ENCODE data around the gene MRPS18B. TPM values are rescaled to one million over a fixed set of nuclear protein-coding genes. Genes with fewer than 3 reads are reported as not detected.
A peak's percentile ranks its signal among the peaks of the same experiment; 100 is the strongest.
"Not testable (repeated sequence)": the region's sequence is repeated elsewhere in the genome, so short reads cannot be mapped to it uniquely, and the experiment has no call there.

MRPS18B gene
- total RNA-seq, 1 experiment from 2014 or later: 44.4 TPM

GRCh38 chr6:30597315-30598144 is 20.1 kb upstream of the MRPS18B start:
- H3K27me3 ChIP-seq (replicated peaks); H3K27ac ChIP-seq; H3K9me3 ChIP-seq (replicated peaks); H3K4me3 ChIP-seq; H3K4me1 ChIP-seq (replicated peaks): not testable (repeated sequence)
- peak; percentile 62 to 79 for DNase-seq (ENCODE audit: low read depth in 1 of 2, low spot score in 2 of 2)
- H3K36me3 ChIP-seq: peaks cover 63% of the 10 kb centered on the region

GRCh38 chr6:30598912-30599624 is 18.6 kb upstream of the MRPS18B start:
- Histone ChIP-seq H3K27me3 (replicated peaks) (no peaks in the 10 kb centered on the region), H3K4me3 (no peak overlapping the region), H3K4me1 (replicated peaks) (no peaks in the 10 kb centered on the region), H3K9me3 (replicated peaks) (no peaks in the 10 kb centered on the region), H3K27ac (no peak overlapping the region), H3K36me3 (peaks cover 69% of the 10 kb centered on the region)
- no peak for DNase-seq (ENCODE audit: low read depth in 1 of 2, low spot score in 2 of 2)

- no peaks in the 10 kb centered on the region for H3K4me1 ChIP-seq (replicated peaks)
- peaks cover 69% of the 10 kb centered on the region for H3K36me3 ChIP-seq
- no peak for DNase-seq (ENCODE audit: low read depth in 1 of 2, low spot score in 2 of 2)
- H3K9me3 ChIP-seq (replicated peaks): no peaks in the 10 kb centered on the region
- H3K27me3 ChIP-seq (replicated peaks): no peaks in the 10 kb centered on the region
- H3K27ac ChIP-seq: no peak overlapping the region
- no peak overlapping the region for H3K4me3 ChIP-seq
These were observed 17.9 kb upstream of the MRPS18B start for GRCh38 chr6:30599625-30600324.

- H3K9me3 ChIP-seq (replicated peaks): no peaks in the 10 kb centered on the region
- no peaks in the 10 kb centered on the region for H3K27me3 ChIP-seq (replicated peaks)
- no peaks in the 10 kb centered on the region for H3K4me1 ChIP-seq (replicated peaks)
- DNase-seq (ENCODE audit: low read depth in 1 of 2, low spot score in 2 of 2): no peak
- H3K36me3 ChIP-seq: peaks cover 69% of the 10 kb centered on the region
- no peak overlapping the region for H3K4me3 ChIP-seq
- H3K27ac ChIP-seq: no peak overlapping the region
These were observed 17.1 kb upstream of the MRPS18B start for GRCh38 chr6:30600451-30600961.

GRCh38 chr6:30601436-30601814 is 16.2 kb upstream of the MRPS18B start:
- H3K4me1 ChIP-seq (replicated peaks): no peaks in the 10 kb centered on the region
- H3K27ac ChIP-seq: no peak overlapping the region
- no peak overlapping the region for H3K4me3 ChIP-seq
- H3K27me3 ChIP-seq (replicated peaks): no peaks in the 10 kb centered on the region
- peaks cover 77% of the 10 kb centered on the region for H3K36me3 ChIP-seq
- DNase-seq (ENCODE audit: low read depth in 1 of 2, low spot score in 2 of 2): no peak
- H3K9me3 ChIP-seq (replicated peaks): no peaks in the 10 kb centered on the region

- Histone ChIP-seq H3K36me3 (peaks cover 83% of the 10 kb centered on the region), H3K27ac (no peak overlapping the region)
These were observed 15.6 kb upstream of the MRPS18B start for GRCh38 chr6:30601815-30602641.

GRCh38 chr6:30603961-30604360 is 13.7 kb upstream of the MRPS18B start:
- no peaks in the 10 kb centered on the region for H3K27me3 ChIP-seq (replicated peaks)
- no peak overlapping the region for H3K4me3 ChIP-seq
- H3K27ac ChIP-seq: no peak overlapping the region
- H3K4me1 ChIP-seq (replicated peaks): no peaks in the 10 kb centered on the region
- no peak for DNase-seq (ENCODE audit: low read depth in 1 of 2, low spot score in 2 of 2)
- H3K9me3 ChIP-seq (replicated peaks): no peaks in the 10 kb centered on the region
- peaks cover 96% of the 10 kb centered on the region for H3K36me3 ChIP-seq

More at GRCh38 chr6:30601815-30602641, 15.6 kb upstream of the MRPS18B start:
- Histone ChIP-seq H3K27me3 (replicated peaks) (no peaks in the 10 kb centered on the region), H3K4me3 (no peak overlapping the region), H3K9me3 (replicated peaks) (no peaks in the 10 kb centered on the region), H3K4me1 (replicated peaks) (no peaks in the 10 kb centered on the region)
- no peak for DNase-seq (ENCODE audit: low read depth in 1 of 2, low spot score in 2 of 2)

GRCh38 chr6:30610065-30610464 is 7.6 kb upstream of the MRPS18B start:
- peaks cover 89% of the 10 kb centered on the region for H3K36me3 ChIP-seq
- no peaks in the 10 kb centered on the region for H3K9me3 ChIP-seq (replicated peaks)
- no peak overlapping the region for H3K27ac ChIP-seq
- H3K27me3 ChIP-seq (replicated peaks): no peaks in the 10 kb centered on the region
- no peak for DNase-seq (ENCODE audit: low read depth in 1 of 2, low spot score in 2 of 2)
- no peak overlapping the region for H3K4me3 ChIP-seq
- peaks cover 30% of the 10 kb centered on the region for H3K4me1 ChIP-seq (replicated peaks)

GRCh38 chr6:30611150-30611855 is 6.3 kb upstream of the MRPS18B start:
- no peak for DNase-seq (ENCODE audit: low read depth in 1 of 2, low spot score in 2 of 2)
- Histone ChIP-seq H3K4me3 (no peak overlapping the region), H3K4me1 (replicated peaks) (peaks cover 38% of the 10 kb centered on the region), H3K9me3 (replicated peaks) (no peaks in the 10 kb centered on the region), H3K27ac (no peak overlapping the region), H3K36me3 (peaks cover 87% of the 10 kb centered on the region), H3K27me3 (replicated peaks) (no peaks in the 10 kb centered on the region)

GRCh38 chr6:30611856-30612194 is 5.8 kb upstream of the MRPS18B start:
- H3K27me3 ChIP-seq (replicated peaks): no peaks in the 10 kb centered on the region
- peaks cover 38% of the 10 kb centered on the region for H3K4me1 ChIP-seq (replicated peaks)
- DNase-seq (ENCODE audit: low read depth in 1 of 2, low spot score in 2 of 2): no peak
- no peaks in the 10 kb centered on the region for H3K9me3 ChIP-seq (replicated peaks)
- H3K36me3 ChIP-seq: peaks cover 87% of the 10 kb centered on the region
- H3K27ac ChIP-seq: no peak overlapping the region
- H3K4me3 ChIP-seq: no peak overlapping the region

- H3K9me3 ChIP-seq (replicated peaks): no peaks in the 10 kb centered on the region
- H3K27me3 ChIP-seq (replicated peaks): no peaks in the 10 kb centered on the region
- no peak overlapping the region for H3K4me3 ChIP-seq
- H3K27ac ChIP-seq: no peak overlapping the region
- peaks cover 38% of the 10 kb centered on the region for H3K4me1 ChIP-seq (replicated peaks)
- peak in 1 of 2 experiments; percentile 31 for DNase-seq (ENCODE audit: low read depth in 1 of 2, low spot score in 2 of 2)
- peaks cover 86% of the 10 kb centered on the region for H3K36me3 ChIP-seq
These were observed 5.4 kb upstream of the MRPS18B start for GRCh38 chr6:30612213-30612612.

- Histone ChIP-seq H3K4me3 (no peak overlapping the region), H3K36me3 (peaks cover 80% of the 10 kb centered on the region), H3K27me3 (replicated peaks) (no peaks in the 10 kb centered on the region), H3K27ac (no peak overlapping the region), H3K9me3 (replicated peaks) (no peaks in the 10 kb centered on the region), H3K4me1 (replicated peaks) (peaks cover 38% of the 10 kb centered on the region)
- no peak for DNase-seq (ENCODE audit: low read depth in 1 of 2, low spot score in 2 of 2)
These were observed 4.9 kb upstream of the MRPS18B start for GRCh38 chr6:30612687-30613248.

Data from SJSA1 (cell line).